Stimulated activated CD4-positive, alpha-beta T cell treated with anti-CD3 and anti-CD28 coated beads, Interleukin-12 subunit alpha, Interleukin-12 subunit beta, amount 100 ng/mL, for 4 hours (primary cell): ENCODE results near the gene ICE2.

Experiments used
- DNase-seq: peaks from one replicate; pipeline ENCODE4 v3.0.0-alpha.2; 2020

The ICE2 gene

DNA sequence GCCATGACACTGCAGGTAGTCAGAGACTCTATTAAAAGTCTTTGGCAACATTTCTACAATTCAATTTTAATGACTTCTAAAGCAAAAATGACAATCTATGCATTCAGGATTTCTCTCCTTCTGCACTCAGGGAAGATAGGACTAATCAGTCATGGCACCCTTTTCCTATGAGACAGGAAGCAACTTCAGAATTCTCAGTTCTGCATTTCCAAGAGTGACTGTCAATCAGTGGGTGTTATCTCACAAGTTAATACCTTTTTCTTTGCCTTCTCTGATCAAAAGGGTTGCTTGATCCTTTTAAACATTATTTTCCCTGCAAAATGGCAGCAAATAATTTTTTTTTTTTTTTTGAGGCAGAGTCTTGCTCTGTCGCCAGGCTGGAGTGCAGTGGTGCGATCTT is 7.8 kb upstream of the ICE2 start:
- no peak for DNase-seq

DNA sequence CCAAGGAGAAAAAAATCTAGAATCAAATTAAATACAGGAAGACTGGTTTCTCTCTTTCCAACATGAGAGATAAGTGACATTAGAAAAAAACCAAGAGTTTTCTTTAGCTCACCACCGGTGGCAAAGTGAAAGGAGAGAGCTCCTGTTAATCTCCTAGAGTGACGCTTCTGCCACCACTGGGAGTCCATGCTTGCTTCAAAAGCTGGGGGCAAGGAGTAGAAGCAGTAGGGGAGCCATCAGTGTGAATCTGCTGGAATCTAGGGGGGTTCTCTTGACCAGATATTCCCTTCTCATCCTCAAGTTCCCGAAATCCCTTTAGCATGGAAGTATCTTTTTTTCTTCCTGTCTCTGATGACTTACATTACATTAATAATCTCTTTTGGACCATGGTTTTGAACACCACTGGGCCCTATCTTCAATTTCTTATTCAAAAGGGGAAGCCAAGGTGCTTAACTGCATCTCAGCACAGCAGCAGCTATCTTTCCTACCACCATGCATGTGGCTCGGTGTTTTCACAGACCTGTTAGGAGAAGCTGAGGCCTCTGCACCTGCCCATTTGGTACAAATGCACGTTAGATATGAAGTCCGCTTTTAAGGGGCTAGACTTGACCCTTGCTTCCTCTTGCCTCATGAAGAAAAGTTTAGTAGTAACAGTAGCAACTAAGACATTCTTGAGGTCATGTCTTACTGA is 6.6 kb upstream of the ICE2 start:
- DNase-seq: no peak

DNA sequence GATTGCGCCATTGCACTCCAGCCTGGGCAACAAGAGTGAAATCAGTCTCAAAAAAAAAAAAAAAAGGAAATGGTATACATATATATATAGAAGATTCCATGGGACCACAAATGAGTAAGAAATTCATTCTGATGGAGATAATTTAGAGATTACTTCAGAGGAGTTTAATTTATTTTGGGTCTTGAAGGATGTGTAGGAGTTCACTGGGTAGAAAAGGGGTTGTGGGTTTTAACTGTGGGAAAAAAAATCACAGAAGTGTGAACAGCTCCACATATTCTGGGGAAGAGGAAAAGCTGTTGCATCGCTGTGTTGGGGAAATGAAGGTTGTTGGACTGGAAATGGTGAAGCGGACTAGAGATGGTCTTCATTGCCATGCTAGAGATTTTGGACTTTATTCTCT is 4.1 kb upstream of the ICE2 start:
- no peak for DNase-seq

DNA sequence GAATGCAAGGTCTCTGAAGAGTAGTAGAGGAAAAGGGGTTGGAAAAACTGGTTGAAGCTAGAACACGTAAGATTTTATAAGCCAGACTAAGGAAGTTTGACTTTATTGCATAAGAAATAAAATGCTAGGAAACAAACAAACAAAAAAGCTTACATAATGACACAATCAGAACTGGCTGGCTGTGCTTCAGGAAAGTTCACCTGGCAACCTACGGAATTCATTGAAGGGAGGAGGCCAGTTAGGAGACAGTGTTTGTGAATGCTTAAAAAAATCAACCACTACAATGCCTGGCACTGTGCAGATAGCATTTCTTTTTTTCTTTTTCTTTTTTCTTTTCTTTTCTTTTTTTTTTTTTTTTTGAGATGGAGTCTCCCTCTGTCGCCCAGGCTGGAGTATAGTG is 1.9 kb upstream of the ICE2 start:
- DNase-seq: no peak

DNA sequence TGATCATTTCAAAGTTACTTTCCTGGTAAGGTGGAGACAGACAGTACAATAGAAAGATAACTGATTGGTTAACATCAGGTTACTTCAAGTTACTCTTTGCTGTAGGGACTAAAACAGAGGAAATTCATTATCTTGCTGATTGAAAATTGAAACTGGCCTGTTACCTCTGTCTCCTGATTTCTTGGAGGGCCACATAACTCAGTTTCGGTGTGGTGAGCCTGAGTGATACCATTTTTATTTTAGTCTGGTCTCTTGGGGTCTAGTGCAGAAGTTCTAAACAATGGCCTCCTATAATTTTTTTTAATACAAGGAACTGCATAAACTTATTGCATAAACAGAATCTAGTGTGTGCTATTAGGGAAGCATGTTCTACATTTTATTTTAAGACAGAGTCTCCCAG is 1.2 kb upstream of the ICE2 start:
- no peak for DNase-seq

DNA sequence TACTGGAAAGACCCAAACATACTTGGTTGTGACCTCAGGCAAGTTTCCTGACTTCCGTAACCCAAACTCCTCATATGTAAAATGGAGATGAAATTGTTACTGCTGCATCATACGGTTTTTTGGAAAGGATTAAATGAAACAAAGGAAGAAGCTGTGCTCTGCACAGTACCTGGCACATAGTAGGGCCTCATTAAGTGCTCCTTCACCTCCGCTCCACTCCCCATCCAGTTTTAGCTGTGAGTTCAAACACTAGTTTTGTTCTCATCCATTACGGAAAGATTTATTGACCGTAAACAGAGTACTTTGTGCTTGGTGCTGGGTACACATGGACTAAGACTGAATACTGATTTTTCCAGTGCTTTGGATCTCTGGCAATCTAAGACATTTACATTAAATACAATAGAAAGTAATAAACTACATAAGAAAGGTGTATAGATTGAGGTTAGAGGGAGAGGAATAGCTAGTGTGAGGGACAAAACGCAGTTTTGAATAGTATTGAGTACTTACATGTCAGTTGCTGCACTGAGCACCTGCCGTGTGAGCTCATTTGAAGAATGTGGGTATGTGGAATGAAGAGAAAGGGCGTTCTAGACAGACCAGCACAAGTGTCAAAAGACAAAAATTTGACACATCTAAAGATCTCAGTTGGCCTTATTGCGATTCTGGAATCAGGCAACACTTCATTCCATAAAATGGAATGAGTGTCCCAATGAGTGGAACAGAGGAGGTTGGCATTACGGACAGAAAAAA is 594 bp upstream of the ICE2 start:
- no peak for DNase-seq

DNA sequence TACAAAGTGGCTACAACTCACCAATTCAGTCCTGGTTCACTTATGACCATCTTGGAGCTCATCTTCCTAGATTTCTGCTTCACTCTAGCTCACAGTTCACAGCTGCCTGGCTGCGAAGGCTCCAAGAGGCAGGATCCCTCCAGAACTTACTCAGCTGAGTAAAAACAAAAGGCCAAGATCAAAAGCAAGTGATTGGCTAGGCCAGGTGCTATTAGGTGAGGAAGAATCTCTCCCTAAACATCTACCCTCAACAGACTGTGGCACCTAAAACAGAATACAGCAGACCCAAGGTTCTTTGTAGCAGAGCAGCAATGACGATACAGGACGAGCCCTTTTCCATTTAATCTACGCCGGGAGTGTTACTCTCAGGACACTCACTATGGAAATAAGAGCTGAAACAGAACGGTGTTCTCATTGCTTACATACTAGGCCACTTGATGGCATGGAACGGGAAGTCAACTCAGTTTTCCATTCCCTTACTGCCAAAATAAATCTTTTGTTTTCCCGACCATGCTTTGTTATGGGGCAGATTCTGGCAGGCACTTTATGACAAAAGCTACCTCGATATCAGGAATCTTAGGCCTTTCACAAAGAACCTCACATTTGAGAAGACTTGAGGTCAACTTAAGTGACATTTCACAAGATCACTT is 901 bp downstream of the ICE2 start:
- no peak for DNase-seq

DNA sequence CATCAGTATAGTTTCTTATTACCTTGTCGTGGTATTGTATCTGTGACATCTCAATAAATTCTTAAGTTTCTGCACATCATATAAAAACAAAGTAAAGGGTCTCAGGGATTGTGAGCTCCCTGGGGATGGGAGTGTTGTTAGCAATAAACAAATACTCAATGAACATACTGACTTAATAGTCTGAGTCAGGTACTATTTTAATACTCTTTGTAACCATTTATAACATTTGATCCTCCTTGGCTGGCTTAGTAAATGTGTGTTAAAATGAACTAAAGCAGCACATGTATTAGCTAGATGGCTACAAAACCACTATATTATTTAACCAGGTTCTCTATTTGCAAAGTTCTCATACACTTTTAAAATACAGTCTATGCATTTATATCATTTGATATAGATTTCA is 1.8 kb downstream of the ICE2 start:
- no peak for DNase-seq

DNA sequence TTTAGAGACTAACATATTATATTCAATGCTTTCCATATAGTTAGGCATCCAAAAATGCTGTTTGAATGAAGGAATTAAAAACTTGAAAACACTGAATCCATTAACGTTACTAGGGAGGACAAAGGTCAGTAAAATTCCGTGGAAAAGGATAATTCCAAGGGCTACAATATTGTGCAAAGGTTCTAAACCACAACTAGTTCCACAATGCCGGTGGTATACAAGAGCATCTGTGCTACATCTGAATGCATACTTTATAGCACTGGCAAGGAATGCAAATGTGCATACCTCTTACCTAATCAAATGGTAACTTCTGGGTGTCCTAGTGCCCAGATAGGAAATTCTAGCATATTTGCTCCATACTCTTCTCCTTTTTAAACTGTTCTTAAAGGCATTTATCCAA is 2.2 kb downstream of the ICE2 start:
- no peak for DNase-seq

DNA sequence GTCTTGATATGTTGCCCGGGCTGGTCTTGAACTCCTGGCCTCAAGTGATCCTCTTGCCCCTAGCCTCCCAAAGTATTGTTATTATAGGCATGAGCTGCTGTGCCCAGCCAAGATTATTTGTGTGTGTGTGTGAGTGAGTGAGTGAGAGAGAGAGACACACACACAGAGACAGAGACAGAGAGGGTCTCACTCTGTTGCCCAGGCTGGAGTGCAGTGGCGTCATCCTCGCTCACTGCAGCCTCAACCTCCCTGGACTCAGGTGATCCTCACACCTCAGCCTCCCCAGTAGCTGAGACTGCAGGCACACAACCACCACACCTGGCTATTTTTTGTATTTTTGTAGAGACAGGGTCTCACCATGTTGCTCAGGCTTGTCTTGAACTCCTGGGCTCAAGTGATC is 5.8 kb downstream of the ICE2 start:
- DNase-seq: no peak

DNA sequence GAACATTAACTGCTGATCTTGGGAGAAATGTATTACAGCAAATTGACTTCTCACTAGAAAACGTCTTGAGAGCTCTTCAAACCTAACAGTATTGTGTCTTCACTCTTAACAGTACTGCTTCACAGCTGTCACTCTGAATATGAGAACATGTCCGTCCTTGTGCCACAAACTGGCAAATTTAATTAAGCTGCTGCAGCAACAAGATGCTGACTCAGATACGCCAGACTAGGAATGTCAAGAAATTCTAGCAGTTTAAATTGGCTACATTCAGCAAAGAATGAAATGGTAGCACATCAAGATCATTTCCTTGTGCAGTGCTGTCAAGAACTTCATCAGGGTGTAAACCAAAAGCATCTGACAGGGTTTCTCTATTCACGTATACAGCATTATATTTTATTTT is 7.6 kb downstream of the ICE2 start:
- no peak for DNase-seq

DNA sequence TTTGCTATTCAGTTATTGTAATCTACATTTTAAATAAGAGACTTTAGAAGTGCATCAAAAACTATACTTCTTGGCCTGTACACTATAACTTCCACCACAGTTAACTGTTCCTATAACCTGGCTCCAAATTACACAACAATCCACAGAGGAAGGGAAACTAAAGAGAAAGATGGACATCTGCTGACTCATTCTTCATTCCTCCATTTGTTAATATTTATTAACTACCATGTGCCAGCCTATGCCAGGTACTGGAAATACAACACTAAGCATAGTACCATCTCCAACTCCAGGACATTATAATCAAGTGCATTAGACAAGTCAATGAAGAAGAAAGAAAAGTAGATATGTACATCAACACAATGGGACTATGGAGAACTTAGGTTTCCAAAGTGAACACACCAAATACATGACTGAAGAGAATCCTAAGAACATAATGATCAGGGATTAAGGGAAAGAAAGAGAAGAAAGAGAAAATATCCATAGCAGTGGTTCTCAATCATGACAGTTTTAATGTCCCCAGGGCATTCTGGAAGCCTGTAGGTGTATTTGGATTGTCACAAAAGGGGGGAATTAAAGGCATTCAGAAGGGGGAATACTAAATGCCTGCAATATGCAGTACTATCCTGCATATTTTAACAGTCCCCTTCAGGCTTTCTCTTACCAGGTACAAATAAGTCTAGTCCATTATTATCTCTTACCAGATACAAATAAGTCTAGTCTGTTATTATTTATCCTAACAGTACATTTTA is 8.9 kb downstream of the ICE2 start:
- DNase-seq: no peak

DNA sequence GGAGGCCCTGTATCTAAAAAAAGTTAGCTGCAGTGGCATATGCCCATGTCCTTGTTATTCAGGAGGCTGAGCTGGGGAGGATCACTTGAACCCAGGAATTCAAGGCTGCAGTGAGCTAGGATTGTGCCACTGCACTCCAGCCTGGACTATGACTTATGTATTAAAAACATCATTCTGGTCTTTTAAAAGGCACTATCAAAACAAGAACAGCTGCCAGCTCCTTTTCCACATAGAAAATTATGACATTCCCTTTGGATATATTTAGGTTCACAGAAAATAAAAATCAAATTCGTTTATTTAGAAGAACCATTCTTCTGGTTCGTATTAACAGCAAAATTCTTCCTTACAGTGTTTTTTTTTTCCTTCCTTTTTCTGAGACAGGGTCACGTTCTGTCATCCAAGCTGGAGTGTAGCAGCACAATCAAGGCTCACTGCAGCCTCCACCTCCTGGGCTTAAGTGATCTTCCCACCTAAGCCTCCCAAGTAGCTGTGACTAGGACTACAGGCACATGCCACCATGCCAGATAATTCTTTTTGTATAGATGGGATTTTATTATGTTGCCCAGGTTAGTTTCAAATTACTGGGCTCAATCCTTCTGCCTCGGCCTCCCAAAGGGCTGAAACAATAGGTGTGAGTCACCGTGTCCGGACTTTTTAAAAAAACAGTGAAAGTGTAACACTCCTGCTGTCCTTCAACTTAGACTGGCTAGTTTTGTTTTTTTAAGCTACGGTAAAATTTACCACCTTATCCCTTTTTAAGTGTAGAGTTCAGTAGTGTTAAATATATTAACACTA is 13.9 kb downstream of the ICE2 start:
- no peak for DNase-seq

DNA sequence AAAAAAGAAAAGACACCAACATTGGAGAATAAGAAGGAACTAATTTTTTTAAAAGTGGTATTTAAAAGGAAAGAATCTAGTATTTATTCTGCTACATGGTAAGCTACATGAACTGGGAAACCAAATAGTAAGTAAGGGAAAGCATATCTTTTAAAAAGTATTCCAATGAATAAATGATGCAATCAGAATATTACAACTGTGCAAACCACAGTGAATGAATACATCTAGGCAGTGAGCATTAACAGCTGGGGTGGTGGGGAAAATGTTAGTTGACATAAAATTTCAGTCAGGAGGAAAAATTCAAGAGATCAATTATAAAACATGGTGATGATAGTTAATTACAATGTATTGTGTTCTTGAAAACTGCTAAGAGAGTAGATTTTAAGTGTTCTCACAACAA is 16.9 kb downstream of the ICE2 start:
- no peak for DNase-seq

DNA sequence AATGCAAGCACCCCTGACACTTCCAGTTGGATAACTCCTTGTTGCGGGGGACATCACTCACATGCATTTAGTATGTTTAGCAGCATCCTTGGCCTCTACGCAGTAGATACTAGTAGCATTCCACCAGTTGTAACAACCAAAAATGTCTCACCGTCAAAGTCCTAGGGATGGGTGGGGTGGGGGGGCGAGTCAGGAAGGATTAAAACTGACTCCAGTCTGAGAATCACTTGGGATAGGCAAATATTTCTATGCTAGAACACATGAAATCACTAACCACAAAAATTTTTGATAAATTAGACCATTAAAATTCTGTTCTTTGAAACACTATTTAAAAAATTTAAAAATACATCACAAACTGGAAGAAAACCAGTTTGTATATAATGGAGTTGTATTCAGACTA is 18.0 kb downstream of the ICE2 start:
- DNase-seq: no peak

DNA sequence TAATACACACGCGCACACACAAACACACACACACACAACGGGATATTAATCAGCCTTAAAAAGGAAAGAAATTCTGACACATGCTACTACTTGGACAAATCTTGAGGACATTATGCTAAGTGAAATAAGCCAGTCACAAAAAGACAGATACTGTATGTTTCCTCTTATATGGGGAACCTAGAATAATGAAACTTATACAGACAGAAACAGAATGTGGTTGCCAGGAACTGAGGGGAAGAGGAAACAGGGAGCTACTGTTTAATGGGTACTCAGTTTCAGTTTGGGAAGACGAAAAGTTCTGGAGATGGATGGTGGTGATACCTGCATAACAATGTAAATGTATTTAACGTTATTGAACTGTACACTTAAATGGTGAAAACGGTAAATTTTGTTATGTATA is 20.2 kb downstream of the ICE2 start:
- no peak for DNase-seq

DNA sequence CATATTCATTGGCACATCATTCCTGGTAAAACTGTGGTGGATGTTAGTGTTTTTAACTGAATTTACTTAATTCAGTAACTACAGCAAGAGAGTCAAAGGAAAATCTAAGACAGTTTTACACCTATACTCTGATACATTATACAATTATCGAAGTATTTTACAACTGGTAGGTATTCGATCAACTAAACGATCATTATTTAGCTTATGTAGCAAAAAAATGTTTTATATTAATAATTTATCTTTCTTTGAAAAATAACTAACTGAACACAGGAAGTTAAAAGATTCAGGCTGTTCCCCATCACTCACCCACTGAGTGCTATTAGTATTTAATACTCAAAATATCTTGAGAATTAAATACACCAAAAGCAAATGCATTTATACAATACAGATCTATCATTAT is 21.0 kb downstream of the ICE2 start:
- no peak for DNase-seq

DNA sequence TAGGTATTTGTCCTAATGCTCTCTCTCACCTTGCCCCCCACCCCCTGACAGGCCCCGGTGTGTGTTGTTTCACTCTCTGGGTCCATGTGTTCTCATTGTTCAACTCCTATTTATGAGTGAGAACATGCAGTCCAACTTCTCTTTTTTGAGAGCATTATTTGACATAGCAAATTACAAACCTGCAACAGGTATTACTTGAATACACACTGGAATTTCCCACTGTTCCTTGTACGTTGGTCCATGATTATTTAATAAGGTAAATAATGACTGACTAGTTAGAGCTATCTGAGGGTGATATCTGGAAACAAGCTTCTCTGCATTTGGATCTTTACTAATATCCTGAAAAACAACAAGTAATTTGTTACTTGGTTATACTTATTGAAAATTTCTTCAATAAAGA is 24.1 kb downstream of the ICE2 start:
- DNase-seq: no peak

DNA sequence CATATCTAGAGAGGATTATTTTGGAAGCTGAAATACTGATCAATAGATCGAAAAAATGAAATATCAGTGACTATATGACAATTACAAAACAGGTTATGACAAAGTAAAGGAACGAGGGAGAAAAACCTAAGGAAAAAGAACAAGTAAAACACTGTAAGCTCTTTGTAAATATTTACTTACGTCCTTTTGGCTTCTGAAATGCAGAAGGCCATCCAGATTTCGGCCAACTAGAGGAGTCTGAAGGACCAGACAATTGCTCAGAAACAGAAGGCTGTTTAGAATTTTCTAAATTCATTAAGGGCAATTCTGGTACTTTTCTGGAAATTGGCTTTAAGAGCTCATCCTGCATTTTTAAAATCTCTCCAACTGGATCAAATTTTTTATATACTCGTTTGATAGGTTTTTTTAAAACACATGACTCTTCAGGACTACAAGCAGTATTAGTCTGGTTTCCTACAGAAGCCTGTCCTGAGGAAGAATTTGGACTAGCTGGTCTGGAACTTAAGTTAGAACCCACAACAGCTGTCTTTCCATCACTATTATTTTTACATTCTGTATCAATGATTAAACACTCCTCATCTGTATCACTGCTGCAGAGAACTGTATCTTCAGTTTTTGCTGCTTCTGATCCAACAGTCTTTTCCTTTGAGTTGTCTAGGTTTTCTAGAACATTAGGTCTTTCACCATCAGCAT is 30.1 kb downstream of the ICE2 start:
- DNase-seq: no peak

DNA sequence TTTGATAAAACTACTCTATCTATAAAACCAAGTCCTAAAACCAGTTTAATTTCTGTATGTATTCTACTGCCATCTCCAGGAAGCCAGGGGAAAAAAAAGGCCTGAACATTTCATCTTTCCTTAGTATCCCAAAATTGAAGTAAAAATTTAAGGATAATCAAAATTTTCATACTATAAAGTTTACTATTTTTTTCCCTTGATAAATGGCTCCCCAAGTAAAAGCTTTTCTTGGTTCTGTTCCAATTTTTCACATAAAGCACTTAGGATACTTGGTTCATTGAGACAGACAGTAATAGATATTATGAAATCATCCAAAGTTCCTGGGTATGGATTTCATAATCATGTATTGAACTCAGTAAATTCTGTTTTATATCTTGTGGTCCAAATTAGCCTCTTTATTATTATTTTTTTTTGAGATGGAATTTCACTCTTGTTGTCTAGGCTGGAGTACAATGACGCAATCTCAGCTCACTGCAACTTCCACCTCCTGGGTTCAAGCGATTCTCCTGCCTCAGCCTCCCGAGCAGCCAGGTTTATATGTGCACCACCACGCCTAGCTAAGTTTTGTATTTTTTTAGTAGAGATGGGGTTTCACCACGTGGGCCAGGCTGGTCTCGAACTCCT is 34.5 kb downstream of the ICE2 start:
- DNase-seq: no peak

DNA sequence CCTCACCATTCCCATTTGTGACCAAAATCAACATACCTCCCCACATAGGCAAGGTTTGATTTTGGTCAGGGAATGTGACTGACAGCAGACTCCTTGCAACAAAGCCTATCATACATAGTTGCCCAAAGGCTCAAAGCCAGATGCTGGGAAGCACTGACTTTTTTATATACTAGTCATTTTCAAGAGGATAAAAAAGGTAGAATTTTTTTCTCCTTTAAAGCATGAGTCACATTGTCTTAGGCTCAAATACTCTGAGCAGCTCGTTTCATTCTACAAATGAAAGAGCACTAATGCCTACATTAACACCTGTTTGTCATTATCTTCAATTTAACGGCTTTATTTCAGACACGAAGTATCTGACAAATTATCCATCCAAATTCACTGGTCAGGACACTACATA is 36.2 kb downstream of the ICE2 start:
- DNase-seq: no peak
